Stimulated activated CD8-positive, alpha-beta memory T cell treated with anti-CD3 and anti-CD28 coated beads, Interleukin-7, amount 100 ng/mL, for 4 hours (primary cell): ENCODE measurements around the gene KIAA0930.

Experiments
- DNase-seq, 2 donors: peaks; one replicate each; pipeline ENCODE4 v3.0.0-alpha.2; 2020; ENCODE audit warnings: low read depth in 2 of 2

The KIAA0930 gene

DNA sequence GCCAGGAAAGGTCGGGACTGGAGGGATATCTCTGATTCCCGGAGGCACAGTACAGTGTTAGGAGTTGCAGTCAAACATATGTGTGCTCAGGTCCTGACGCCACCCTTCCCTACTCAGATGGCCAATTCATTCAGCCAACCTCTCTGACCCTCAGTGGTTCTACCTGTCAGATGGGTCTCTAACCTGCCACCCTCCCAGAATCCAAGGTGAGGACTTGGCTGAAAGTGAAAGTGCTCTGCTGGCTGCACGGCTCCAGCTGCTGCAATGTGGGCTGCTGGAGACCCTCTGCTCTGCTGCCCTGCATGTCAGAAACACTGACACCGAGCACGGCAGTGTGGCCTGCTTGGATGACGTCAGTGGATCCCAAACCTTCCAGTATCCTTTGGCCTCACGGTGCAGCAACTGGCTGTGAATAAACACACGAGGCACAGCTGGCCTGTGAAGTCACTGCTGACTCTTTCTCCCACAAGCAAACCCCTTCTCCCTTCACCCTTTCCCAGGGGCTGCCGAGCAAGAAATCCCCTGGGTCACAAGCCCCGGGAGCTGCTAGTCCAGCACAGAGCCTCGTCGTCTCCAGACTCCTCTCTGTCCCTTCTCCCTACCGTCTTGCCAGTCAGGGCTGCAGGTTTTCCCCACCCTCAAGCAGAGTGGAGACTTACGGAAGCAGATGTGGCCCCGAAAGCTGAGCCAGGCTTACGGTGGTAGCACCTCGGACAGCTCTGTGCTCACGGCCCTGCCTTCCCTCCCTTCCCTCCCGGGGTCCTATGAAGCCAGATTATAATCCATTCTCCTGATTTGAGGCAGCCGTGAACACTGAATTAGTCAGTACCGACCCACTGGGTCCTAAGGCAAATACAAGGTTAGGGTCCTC lies 24.3 kb downstream of the KIAA0930 start:
- DNase-seq: no peak

DNA sequence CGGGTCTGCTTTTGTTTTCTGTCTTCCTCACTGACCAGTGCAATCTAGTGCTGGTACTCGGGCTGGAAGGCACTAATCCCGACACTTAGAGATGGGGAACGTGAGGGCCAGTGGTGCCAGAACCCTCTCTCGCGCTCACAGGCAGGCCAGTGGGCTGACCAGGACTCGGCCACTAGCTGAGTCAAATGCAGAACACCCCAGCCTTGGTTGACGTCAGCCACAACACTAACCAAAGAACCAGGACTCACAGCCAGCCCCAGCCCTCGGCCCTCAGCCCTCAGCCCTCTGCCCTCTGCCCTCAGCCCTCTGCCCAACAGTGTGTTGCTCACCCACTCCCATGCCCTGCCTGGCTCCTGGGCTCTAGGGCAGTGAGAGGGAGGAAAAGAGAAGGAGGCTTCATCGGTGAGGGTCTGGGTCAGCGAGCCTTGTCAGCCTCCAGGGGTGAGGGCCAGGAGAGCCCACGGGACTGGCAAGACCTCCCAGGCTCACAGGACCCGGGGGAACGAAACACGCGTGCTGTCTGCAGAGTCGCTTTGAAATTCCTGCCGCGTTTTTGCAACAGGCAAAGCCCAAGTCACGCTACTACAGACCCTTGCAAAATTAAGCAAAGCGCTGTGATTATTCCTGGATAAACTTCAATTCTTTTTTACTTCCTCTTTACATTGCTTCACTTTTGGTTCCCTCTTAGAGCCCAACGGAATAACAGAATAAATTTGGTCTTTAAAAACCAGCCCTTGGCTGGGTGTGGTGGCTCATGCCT lies 27.5 kb downstream of the KIAA0930 start:
- no peak for DNase-seq

GRCh38 chr22:45212306-45212709 lies 28.4 kb downstream of the KIAA0930 start:
- no peak for DNase-seq

DNA sequence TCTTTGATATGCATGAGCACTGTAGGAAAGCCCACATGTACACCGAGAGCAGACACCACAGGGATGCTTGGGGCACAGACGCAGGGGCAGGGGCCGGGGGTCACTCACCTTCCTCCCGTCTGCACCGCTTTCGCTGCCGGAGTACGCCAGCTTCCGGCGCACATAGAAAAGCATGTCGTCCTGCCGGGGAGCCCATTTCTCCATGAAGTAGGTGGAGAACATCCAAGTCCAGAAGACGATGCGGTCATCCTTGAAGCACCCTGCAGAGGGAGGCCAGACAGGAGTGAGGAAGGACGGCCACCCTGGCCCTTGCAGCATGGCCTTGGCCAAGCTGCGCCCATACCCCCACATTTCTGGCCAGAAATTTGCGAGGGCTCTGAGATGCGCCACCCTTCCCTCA lies 28.8 kb downstream of the KIAA0930 start:
- DNase-seq: no peak

- DNase-seq: no peak
These were observed 29.3 kb downstream of the KIAA0930 start for GRCh38 chr22:45211435-45211834.

- no peak for DNase-seq
These were observed 29.7 kb downstream of the KIAA0930 start for GRCh38 chr22:45210991-45211390.

DNA sequence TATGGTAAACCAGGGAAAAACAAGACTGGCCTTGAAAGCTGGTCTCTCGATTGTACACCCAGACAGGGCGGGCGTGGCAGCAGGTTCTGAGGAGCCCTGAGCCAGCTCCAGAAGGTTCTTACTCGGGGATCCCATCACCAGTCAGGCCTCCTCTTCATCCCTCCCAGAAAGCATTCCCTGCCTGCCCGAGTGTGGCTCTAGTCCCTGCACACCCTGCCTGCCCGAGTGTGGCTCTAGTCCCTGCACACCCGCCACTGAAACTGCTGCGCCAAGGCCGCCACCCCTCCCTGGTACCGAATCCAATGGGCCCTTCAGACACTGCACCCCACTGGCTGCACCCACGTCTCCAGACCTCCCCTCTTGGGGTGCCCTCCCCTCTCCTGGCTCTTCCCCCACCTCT lies 30.1 kb downstream of the KIAA0930 start:
- DNase-seq: no peak

DNA sequence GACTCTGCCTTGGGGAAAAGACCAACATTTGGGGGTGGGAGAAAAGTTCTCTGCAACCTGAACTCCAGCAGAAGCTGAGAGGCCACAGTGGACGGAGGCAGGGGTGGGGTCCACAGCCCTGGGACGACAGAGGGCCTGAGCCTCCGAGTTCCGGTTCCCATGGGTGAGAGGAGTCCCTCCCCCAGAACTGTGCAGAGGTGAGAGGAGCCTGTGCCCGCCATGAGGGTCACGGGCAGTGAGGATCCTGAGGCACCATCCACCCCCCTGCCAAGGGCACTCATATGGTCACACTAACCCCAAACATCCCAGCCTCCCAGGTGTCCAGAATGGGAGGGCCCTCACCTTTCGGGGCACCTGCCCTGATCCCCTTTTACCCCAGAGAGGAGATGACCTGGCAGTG lies 30.5 kb downstream of the KIAA0930 start:
- no peak for DNase-seq

DNA sequence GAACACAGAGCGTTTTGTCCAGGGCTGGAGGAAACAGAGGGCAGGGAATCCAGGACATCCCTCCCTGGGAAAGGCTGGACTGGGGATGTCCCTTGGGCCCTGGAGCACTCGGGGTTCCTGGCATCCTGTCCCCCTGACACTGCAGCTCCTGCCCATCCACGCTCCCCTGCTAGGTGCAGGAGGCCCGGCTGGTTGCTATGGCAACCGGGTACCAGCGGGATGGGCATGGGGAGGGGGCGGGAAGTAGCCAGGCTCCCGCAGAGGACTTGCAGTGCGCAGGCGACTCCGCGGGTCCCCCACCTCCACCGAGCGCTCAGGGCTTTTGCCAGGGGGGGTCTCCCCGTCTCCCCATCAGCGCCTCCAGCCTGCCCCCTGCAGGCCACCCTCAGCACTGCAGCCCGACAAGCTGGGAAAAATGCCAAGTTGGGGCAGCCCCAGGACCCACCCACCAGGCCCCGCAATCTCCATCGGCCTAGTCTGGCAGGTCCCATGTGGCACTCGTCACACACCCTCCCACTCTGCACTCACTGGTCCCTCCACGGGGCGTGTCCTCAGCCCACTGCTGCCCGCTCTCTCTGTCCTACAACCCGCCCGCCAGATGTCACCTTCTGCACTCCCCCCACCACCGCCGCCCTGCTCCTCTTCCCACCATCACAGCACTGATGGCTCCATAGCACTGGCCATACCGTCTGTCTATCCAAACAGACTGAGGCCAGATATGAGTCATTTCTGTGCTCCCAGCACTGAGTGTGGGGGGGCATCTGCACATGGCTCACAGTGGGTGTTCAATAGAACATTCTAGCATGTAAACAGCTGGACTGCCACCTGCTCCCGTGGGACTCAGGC lies 31.5 kb downstream of the KIAA0930 start:
- DNase-seq: no peak

GRCh38 chr22:45208696-45208992 lies 32.0 kb downstream of the KIAA0930 start:
- no peak for DNase-seq

- DNase-seq: no peak
These were observed 32.6 kb downstream of the KIAA0930 start for GRCh38 chr22:45207981-45208664.

- no peak for DNase-seq
These were observed 33.2 kb downstream of the KIAA0930 start for GRCh38 chr22:45207533-45207932.

GRCh38 chr22:45206233-45206632 lies 34.5 kb downstream of the KIAA0930 start:
- DNase-seq: no peak

DNA sequence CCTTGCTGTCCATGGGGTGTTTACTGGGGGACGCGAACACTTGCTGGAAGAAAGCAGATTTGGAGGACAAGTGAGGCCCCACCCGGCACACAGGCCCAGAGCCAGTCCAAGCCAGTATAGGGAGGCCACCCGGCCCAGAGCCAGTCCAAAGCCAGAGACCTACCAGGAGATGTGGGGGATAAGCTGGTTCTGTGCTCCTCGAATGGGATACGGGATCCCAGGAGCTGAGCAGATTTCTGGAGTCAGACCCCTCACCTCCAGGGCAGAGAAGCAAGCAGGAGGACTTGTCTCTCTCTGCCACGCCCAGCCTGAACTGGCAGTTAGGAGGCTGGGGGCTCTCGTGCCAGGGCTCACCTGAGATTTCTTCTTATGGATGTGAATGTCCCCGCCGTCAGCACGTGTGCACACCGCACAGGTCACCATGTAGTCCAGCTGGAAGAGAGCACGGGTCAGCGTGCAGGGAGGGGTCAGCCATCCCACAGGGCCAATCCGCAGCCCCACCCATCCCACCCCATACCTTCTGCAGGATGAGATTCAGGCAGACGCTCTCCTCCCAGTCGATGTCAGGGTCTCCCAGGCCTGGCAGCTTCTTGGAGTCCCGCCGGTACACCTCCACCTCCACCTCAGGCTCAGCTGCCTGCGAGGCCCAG lies 35.3 kb downstream of the KIAA0930 start:
- no peak for DNase-seq

- no peak for DNase-seq
These were observed 35.9 kb downstream of the KIAA0930 start for GRCh38 chr22:45204819-45205218.

DNA sequence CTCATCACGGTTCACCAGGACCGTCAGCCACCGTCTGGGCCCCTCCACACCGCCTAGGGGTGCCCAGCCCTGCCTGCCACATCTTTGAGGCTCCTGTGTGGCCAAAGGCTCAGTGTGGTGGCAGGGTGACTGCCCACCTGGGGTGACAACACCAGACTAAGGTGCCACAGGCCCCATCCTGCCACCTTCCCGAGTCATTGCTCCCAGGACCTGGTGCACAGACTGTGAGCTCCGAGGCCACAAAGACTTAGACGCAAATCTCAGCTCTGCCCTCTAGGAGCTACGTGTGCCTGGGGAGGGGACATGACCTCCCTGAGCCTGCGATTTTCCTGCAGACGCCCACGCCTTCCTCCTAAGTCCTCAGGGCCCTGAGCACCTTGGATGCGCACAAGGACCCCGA lies 36.5 kb downstream of the KIAA0930 start:
- no peak for DNase-seq

DNA sequence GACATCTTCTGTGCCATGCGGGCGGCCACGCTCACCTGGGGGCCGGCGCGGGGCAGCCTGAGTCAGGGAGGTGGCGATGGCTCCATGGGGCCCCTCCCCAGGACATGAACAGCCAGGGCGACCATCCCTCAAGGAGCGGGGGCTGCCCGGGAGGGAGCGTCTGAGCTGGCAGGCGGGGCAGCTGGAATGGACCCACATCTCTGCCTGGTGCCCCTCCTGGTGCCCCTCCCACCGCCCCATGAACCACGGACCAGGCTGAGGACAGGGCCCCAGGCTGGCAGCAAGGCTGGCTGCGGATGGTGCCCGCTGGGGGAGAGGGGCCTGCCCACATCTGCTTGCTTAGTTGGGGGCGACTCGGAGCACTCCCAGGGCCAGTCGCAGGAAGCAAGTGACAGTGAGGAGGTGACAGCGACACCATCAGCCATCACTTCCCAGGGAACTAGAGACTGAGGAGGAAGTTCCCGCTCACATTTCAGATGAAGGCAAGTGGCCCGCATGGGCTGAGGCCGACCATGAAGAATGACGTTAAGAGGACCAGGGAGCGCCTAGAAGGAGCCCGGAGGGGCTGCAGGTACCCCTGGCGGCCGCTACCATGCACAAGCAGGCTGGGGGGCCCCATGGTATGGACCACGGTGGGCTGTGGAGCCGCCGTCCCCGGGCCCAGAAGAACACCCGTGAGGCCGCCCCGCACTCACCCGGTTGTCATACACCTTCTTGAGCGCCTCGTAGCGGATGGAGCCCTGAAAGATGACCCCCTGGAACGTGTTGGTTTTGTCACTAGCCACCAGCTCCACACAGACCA lies 37.3 kb downstream of the KIAA0930 start:
- no peak for DNase-seq

DNA sequence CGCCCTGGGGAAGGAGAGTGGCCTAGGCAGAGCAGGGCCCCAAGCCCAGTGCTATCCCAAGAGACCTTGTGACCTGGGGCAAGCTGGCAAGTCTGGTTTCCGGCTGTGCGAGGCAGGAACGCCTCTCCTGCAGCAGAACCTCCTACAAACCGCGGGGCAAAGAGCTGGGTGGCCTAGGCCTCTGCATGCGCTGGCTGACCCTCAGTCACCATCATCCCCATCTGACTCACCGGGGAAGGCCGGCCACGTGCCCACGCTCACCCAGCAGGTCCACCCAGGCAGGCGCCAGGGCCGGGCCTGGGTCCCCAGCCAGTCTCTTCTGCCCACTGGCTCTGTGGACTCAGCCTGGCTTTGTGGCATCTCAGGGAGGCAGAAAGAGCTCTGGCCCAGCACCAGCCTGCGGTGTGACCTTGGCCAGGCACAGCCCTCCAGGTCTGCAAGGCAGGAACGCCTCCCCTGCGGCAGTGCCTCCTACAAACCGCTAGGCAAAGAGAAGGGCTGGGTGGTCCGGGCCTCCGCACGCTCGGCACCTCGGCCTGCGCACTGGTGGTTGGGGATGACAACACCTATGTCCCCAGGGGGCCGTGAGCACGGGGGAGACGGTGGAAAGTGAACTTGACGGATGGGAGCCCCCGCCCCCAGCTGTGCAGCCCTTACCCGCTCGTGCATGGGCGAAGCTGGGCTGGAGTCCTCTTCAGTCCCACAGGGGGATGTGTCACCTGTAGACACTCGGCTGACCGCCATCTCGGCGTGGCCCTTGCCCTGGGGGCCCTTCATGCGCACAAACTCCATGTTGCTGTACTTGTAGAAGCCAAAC lies 38.2 kb downstream of the KIAA0930 start:
- DNase-seq: no peak

- DNase-seq: no peak
These were observed 38.9 kb downstream of the KIAA0930 start for GRCh38 chr22:45201678-45202332.
